NCI-H1105 (cell line): ENCODE measurements around the gene DLG5.
"Not testable (repeated sequence)": the region's sequence is repeated elsewhere in the genome, so short reads cannot be mapped to it uniquely, and the experiment has no call there.

Experiments used
- DNase-seq: peaks from one replicate; lab custom pipeline; 2025; lab: John Stamatoyannopoulos, UW

The DLG5 gene

DNA sequence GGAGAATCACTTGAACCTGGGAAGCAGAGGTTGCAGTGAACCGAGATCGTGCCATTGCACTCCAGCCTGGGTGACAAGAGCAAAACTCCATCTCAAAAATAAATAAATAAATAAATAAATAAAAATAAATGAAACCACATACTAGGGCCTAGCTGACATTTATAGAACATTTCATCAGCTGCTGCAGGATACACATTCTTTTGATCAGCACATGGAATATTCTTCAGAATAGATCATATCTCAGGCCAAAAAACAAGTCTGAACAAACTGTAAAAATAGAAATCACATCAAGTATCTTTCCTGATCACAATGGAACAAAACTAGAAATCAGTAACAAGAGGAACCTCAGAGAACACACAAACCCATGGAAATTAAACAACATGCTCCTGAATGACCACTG, 168.1 kb downstream of the DLG5 start:
- DNase-seq: not testable (repeated sequence)

GRCh38 chr10:77756319-77757232, 170.0 kb downstream of the DLG5 start:
- DNase-seq: peak; percentile 19

DNA sequence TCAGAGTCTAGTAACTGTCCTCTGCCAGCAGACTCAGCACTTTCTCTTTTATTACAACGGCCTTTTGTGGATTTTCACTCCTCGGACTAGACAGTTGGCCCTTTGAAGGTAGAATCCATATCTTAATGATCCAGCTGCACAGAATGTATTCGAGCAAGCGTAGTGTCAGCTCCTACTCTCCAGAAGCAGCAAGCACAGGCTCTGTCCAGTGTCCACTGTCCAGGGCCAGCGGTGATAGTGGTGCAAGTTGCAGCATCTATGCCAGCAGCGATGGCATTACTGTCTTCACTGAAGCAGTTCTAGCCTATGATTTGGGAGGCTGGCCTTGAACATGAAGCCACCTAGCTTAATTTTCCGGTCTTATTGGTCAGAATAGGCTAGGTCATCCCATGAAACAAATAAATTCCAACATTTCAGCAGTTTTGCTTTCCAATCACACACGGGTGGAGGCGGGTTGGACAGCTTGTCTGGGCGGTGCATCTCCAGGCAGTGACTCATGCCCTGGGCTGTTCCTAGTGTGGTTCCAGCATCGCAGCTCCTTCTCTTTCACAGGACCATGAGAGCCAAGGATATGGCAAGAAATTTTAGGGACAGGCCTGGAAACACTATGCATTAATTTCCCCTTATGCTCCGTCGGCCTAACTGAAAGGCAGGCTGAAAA, 180.4 kb downstream of the DLG5 start:
- DNase-seq: no peak

DNA sequence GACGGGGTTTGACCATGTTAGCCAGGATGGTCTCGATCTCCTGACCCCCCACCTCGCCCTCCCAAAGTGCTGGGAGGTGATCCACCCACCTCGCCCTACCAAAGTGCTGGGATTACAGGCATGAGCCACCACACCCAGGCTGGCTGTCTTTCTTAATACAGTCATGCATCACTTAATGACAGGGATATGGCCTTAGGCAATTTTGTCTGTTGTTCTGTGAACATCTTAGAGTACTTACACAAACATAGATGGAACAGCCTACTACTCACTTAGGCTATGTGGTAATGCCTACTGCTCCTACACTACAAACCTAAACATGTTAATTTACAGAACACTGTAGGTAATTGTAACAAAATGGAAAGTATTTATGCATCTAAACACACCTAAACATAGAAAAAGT, 182.3 kb downstream of the DLG5 start:
- DNase-seq: no peak

- no peak for DNase-seq
Measured at GRCh38 chr10:77742172-77742571, 184.4 kb downstream of the DLG5 start.

- DNase-seq: no peak
Measured at GRCh38 chr10:77741746-77742145, 184.8 kb downstream of the DLG5 start.
